ENCODE results near the gene IGF1R.

GRCh38 chr15:98965597-98965996 lies 317.3 kb downstream of the IGF1R start:
- TF ChIP-seq CTCF (IDR thresholded peaks at IDR 0.05; ENCODE audit: borderline replicate concordance, extremely low read depth, low read length, poor library complexity, severe bottlenecking), result no peak
- no peak for TF ChIP-seq EZH2 (IDR thresholded peaks at IDR 0.05; ENCODE audit: borderline replicate concordance, low read depth, low read length, severe bottlenecking)

All from DND-41 (cell line).